Spleen (tissue), 7 donors: ENCODE data around the gene MALT1.

Experiments used
- CTCF ChIP-seq, 11 experiments: fragments of 200-600 bp in 7 of 11; fragments of 450-650 bp in 4 of 11; sonication (generic) in 4 of 11; IDR thresholded peaks in 8 of 11; conservative IDR thresholded peaks in 3 of 11; 1 replicate in 7 of 11; 2 replicates in 4 of 11; pipeline versions ENCODE4 v1.4.0 to v1.8.0; 2016 to 2021; ENCODE audit warnings: antibody characterized with exemption in 11 of 11, inconsistent platforms in 4 of 11, mild to moderate bottlenecking in 1 of 11
- POLR2A ChIP-seq, 3 donors: fragments of 450-650 bp; IDR thresholded peaks; one replicate each; pipeline ENCODE4 v1.5.1; 2017; ENCODE audit warnings: antibody characterized with exemption in 3 of 3, mild to moderate bottlenecking in 1 of 3
- POLR2AphosphoS5 ChIP-seq, 3 donors: sonication (generic); formaldehyde crosslinking; IDR thresholded peaks; one replicate each; pipeline ENCODE4 v1.5.1; 2017; ENCODE audit warnings: antibody characterized with exemption in 3 of 3
- donor health status: DM: no; HTN: no; CAD: no; lungs with moderate emphysema.
- donor health status: DM: no; HTN: no; CAD: no.
- donor health status: DM: no; HTN: no; CAD: no.

- TF ChIP-seq POLR2A (IDR thresholded peaks at IDR 0.05): no peak
- TF ChIP-seq CTCF (IDR thresholded peaks at IDR 0.05 in 8 of 11, conservative IDR thresholded peaks at IDR 0.05 in 3 of 11): no peak
- TF ChIP-seq POLR2AphosphoS5 (IDR thresholded peaks at IDR 0.05): no peak
Observed at GRCh38 chr18:58756596-58757240, 85.5 kb downstream of the MALT1 start.
